Mesenteric fat pad (tissue), 1 donor: ENCODE measurements around the gene ALDH3B1. TPM values are rescaled to one million over a fixed set of nuclear protein-coding genes. Genes with fewer than 3 reads are reported as not detected.

ENCODE experiments used
- DNase-seq: peaks from one replicate; pipeline ENCODE4 v3.0.0-alpha.2; 2020; ENCODE audit warnings: low spot score
- total RNA-seq: library from RNA; stranded (reverse); fragmentation: NEBNext Ultra II Directional; extraction: Animal tissue kit (Norgen Biotek cat#: 25700); gene quantifications from one replicate; pipeline ENCODE4 v1.2.1, GENCODE V29; 2021
- donor health status: DM: yes; HTN: yes; CAD: no.

The ALDH3B1 gene
- total RNA-seq, 1 donor from 2014 or later, result 14.6 TPM

- DNase-seq, result no peak
These were observed 32.3 kb downstream of the ALDH3B1 start for GRCh38 chr11:68042219-68043028.

GRCh38 chr11:68043029-68043348, 32.9 kb downstream of the ALDH3B1 start:
- DNase-seq, result no peak

GRCh38 chr11:68043349-68044144, 33.4 kb downstream of the ALDH3B1 start:
- no peak for DNase-seq

- no peak for DNase-seq
These were observed 34.2 kb downstream of the ALDH3B1 start for GRCh38 chr11:68044145-68044813.

- no peak for DNase-seq
These were observed 34.8 kb downstream of the ALDH3B1 start for GRCh38 chr11:68044898-68045351.

- DNase-seq, result no peak
These were observed 37.5 kb downstream of the ALDH3B1 start for GRCh38 chr11:68047437-68048290.

- DNase-seq, result no peak
These were observed 38.8 kb downstream of the ALDH3B1 start for GRCh38 chr11:68048681-68049508.

- DNase-seq, result no peak
These were observed 39.6 kb downstream of the ALDH3B1 start for GRCh38 chr11:68049509-68050370.

GRCh38 chr11:68050371-68050841, 40.3 kb downstream of the ALDH3B1 start:
- no peak for DNase-seq

GRCh38 chr11:68051191-68052136, 41.3 kb downstream of the ALDH3B1 start:
- no peak for DNase-seq

GRCh38 chr11:68052137-68052873, 42.2 kb downstream of the ALDH3B1 start:
- DNase-seq, result no peak

GRCh38 chr11:68053117-68053516, 43.0 kb downstream of the ALDH3B1 start:
- no peak for DNase-seq

GRCh38 chr11:68053981-68054812, 44.1 kb downstream of the ALDH3B1 start:
- no peak for DNase-seq

GRCh38 chr11:68056317-68057285, 46.5 kb downstream of the ALDH3B1 start:
- DNase-seq, result no peak

- no peak for DNase-seq
These were observed 47.7 kb downstream of the ALDH3B1 start for GRCh38 chr11:68057807-68058206.
